IMR-90 (cell line): ENCODE data around the gene SIM2.

Experiments used
- CTCF ChIP-seq: conservative IDR thresholded peaks from 2 replicates; pipeline ENCODE4 v1.5.1; 2012; ENCODE audit warnings: mild to moderate bottlenecking, low read depth, low read length, improper control_type of control experiment
- MAFK ChIP-seq: IDR thresholded peaks from 2 replicates; pipeline ENCODE4 v1.6.1; 2012; ENCODE audit warnings: low read depth, low read length, improper control_type of control experiment
- MXI1 ChIP-seq: IDR thresholded peaks from 2 replicates; pipeline ENCODE4 v1.6.1; 2012; ENCODE audit warnings: low read depth, mild to moderate bottlenecking, low read length, moderate library complexity, borderline replicate concordance
- POLR2A ChIP-seq: IDR thresholded peaks from 2 replicates; pipeline ENCODE4 v1.6.1; 2012; ENCODE audit warnings: mild to moderate bottlenecking, low read depth, low read length
- RCOR1 ChIP-seq: IDR thresholded peaks from 2 replicates; pipeline ENCODE4 v1.6.1; 2012; ENCODE audit warnings: mild to moderate bottlenecking, low read length, improper control_type of control experiment; ENCODE audit not compliant: insufficient replicate concordance

- TF ChIP-seq CTCF (no peak), MXI1 (no peak), POLR2A (no peak), MAFK (no peak), RCOR1 (no peak)
Observed at GRCh38 chr21:36695283-36695634, 3.7 kb upstream of the SIM2 start.
